ENCODE measurements around the gene TATDN3. TPM values are rescaled to one million over a fixed set of nuclear protein-coding genes. Genes with fewer than 3 reads are reported as not detected.

TATDN3 gene
- total RNA-seq, 1 donor from 2014 or later: 12.2 TPM

DNA sequence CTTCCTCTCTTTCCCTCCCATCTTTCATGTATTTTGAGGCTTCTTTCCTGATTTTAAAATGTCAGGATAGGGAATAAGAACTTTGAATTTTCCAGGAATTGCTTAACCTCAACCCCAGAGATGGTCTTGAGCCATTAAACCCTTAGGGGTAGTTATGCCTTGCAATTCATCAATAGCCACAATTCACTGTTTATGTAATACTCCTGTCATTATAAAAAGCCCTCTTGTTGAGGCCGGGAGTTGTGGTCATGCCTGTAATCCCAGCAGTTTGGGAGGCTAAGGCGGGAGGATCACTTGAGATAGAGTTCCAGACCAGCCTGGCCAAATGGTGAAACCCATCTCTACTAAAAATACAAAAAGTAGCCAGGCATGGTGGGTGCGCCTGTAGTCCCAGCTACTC is 31.3 kb downstream of the TATDN3 start:
- no peak overlapping the region for H3K4me3 Mint-ChIP-seq (ENCODE audit: unreplicated experiment)
- H3K36me3 Mint-ChIP-seq (ENCODE audit: low read depth): peaks cover 5% of the 10 kb centered on the region
- TF ChIP-seq CTCF (IDR thresholded peaks at IDR 0.05): no peak
- H3K9me3 Mint-ChIP-seq (ENCODE audit: low read depth): peaks cover 10% of the 10 kb centered on the region
- H3K27me3 Mint-ChIP-seq (ENCODE audit: low read depth): no peaks in the 10 kb centered on the region
- no peak for DNase-seq (ENCODE audit: low spot score)
- no peaks in the 10 kb centered on the region for H3K4me1 Mint-ChIP-seq (ENCODE audit: low read depth)
- H3K27ac Mint-ChIP-seq (ENCODE audit: unreplicated experiment): no peak overlapping the region

DNA sequence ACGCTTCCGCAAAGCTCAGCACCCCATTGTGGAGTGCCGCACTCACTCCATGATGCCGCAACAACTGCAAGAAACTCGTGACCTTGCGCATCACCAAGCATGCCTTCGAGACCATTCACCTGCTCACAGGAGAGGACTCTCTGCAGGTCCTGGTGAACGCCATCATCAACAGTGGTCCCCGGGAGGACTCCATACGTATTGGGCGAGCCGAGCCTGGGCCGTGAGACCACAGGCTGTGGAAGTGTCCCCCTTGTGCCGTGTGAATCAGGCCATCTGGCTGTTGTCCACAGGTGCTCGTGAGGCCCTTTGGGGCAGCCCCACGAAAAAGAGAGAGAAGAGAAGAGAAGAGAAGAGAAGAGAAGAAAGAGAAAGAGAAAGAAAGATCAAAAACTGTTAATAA is 32.5 kb downstream of the TATDN3 start:
- no peaks in the 10 kb centered on the region for H3K4me1 Mint-ChIP-seq (ENCODE audit: low read depth)
- no peak overlapping the region for H3K27ac Mint-ChIP-seq (ENCODE audit: unreplicated experiment)
- H3K4me3 Mint-ChIP-seq (ENCODE audit: unreplicated experiment): no peak overlapping the region
- no peak for DNase-seq (ENCODE audit: low spot score)
- no peak for TF ChIP-seq CTCF (IDR thresholded peaks at IDR 0.05)
- peaks cover 5% of the 10 kb centered on the region for H3K36me3 Mint-ChIP-seq (ENCODE audit: low read depth)
- peaks cover 10% of the 10 kb centered on the region for H3K9me3 Mint-ChIP-seq (ENCODE audit: low read depth)
- no peaks in the 10 kb centered on the region for H3K27me3 Mint-ChIP-seq (ENCODE audit: low read depth)

GRCh38 chr1:212825798-212826452 is 34.2 kb downstream of the TATDN3 start:
- no peak for TF ChIP-seq CTCF (IDR thresholded peaks at IDR 0.05)
- H3K27me3 Mint-ChIP-seq (ENCODE audit: low read depth): no peaks in the 10 kb centered on the region
- H3K27ac Mint-ChIP-seq (ENCODE audit: unreplicated experiment): no peak overlapping the region
- H3K36me3 Mint-ChIP-seq (ENCODE audit: low read depth): peaks cover 5% of the 10 kb centered on the region
- no peak for DNase-seq (ENCODE audit: low spot score)
- peaks cover 10% of the 10 kb centered on the region for H3K9me3 Mint-ChIP-seq (ENCODE audit: low read depth)
- no peaks in the 10 kb centered on the region for H3K4me1 Mint-ChIP-seq (ENCODE audit: low read depth)
- no peak overlapping the region for H3K4me3 Mint-ChIP-seq (ENCODE audit: unreplicated experiment)

GRCh38 chr1:212827171-212827776 is 35.6 kb downstream of the TATDN3 start:
- no peak overlapping the region for H3K27ac Mint-ChIP-seq (ENCODE audit: unreplicated experiment)
- H3K4me3 Mint-ChIP-seq (ENCODE audit: unreplicated experiment): no peak overlapping the region
- H3K4me1 Mint-ChIP-seq (ENCODE audit: low read depth): no peaks in the 10 kb centered on the region
- H3K36me3 Mint-ChIP-seq (ENCODE audit: low read depth): peaks cover 5% of the 10 kb centered on the region
- TF ChIP-seq CTCF (IDR thresholded peaks at IDR 0.05): no peak
- peaks cover 10% of the 10 kb centered on the region for H3K9me3 Mint-ChIP-seq (ENCODE audit: low read depth)
- H3K27me3 Mint-ChIP-seq (ENCODE audit: low read depth): no peaks in the 10 kb centered on the region
- no peak for DNase-seq (ENCODE audit: low spot score)

GRCh38 chr1:212827831-212828278 is 36.2 kb downstream of the TATDN3 start:
- no peak for DNase-seq (ENCODE audit: low spot score)
- peaks cover 10% of the 10 kb centered on the region for H3K9me3 Mint-ChIP-seq (ENCODE audit: low read depth)
- peaks cover 5% of the 10 kb centered on the region for H3K36me3 Mint-ChIP-seq (ENCODE audit: low read depth)
- no peaks in the 10 kb centered on the region for H3K27me3 Mint-ChIP-seq (ENCODE audit: low read depth)
- no peak for TF ChIP-seq CTCF (IDR thresholded peaks at IDR 0.05)
- H3K4me1 Mint-ChIP-seq (ENCODE audit: low read depth): no peaks in the 10 kb centered on the region
- H3K27ac Mint-ChIP-seq (ENCODE audit: unreplicated experiment): no peak overlapping the region
- no peak overlapping the region for H3K4me3 Mint-ChIP-seq (ENCODE audit: unreplicated experiment)

All from chondrocyte (in vitro differentiated cells).